HUES64 (cell line): ENCODE results near the gene SCAMP1.

ENCODE experiments used
- H3K27ac ChIP-seq: 2 replicates; pipeline ENCODE4 v1.7.0; 2013; ENCODE audit warnings: low read depth, low read length, inconsistent platforms
- H3K27me3 ChIP-seq: 2 replicates; pipeline ENCODE4 v1.6.1; 2013; ENCODE audit warnings: mild to moderate bottlenecking, low read length; ENCODE audit not compliant: insufficient read depth
- H3K36me3 ChIP-seq: 2 replicates; pipeline ENCODE4 v1.6.1; 2013; ENCODE audit warnings: mild to moderate bottlenecking, low read length; ENCODE audit not compliant: insufficient read depth
- H3K4me1 ChIP-seq: 2 replicates; pipeline ENCODE4 v1.6.1; 2013; ENCODE audit warnings: mild to moderate bottlenecking, low read length, moderate library complexity; ENCODE audit not compliant: insufficient read depth
- H3K4me3 ChIP-seq: 2 replicates; pipeline ENCODE4 v1.5.1; 2013; ENCODE audit warnings: mild to moderate bottlenecking, low read length, moderate library complexity
- H3K9ac ChIP-seq: 2 replicates; pipeline ENCODE4 v1.6.1; 2013; ENCODE audit warnings: mild to moderate bottlenecking, low read depth, low read length
- H3K9me3 ChIP-seq: 2 replicates; pipeline ENCODE4 v1.6.1; 2013; ENCODE audit warnings: low read depth, low read length; ENCODE audit not compliant: insufficient read depth
- WGBS: fragments of 150-250, 120-280 bp; methylation state at CpG from one replicate; pipeline ENCODE4 v1.1.7; 2013; ENCODE audit warnings: missing lambda C conversion rate; 5-methylcytosine and 5-hydroxymethylcytosine counted together

Gene SCAMP1

DNA sequence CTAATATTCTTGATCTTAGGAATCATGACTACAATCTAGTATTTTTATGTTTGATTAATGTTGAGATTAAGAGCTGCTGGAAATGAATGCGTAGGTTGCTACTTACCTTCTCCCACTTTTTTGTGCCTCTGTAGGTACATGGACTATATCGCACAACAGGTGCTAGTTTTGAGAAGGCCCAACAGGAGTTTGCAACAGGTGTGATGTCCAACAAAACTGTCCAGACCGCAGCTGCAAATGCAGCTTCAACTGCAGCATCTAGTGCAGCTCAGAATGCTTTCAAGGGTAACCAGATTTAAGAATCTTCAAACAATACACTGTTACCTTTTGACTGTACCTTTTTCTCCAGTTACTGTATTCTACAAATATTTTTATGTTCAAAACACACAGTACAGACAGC, 115.0 kb downstream of the SCAMP1 start:
- Histone ChIP-seq H3K36me3 (peaks cover 9% of the 10 kb centered on the region), H3K4me1 (no peaks in the 10 kb centered on the region), H3K9me3 (no peaks in the 10 kb centered on the region), H3K4me3 (no peak overlapping the region), H3K27ac (no peak overlapping the region), H3K9ac (no peak overlapping the region), H3K27me3 (no peaks in the 10 kb centered on the region)
- WGBS: 93% methylated on average over 3 of the region's 3 CpGs

DNA sequence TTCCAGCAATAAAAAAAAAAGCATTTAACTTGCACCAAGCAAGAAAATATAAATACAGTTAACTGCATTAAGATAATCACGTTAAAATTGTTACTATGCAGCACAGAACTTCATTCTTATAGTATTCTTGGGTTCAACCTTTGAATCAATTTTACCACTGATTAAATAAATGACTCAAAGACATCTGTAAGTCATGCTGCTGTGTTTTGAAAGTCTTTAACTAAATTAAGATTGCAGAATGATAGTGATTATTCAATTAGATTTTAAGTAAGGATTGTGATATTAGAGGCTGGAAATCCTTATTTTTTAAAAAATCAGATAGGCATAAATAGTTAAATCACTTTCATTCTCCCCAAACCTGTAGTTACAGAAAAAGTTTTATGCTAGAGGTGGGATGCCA, 116.4 kb downstream of the SCAMP1 start:
- Histone ChIP-seq H3K27me3 (no peaks in the 10 kb centered on the region), H3K36me3 (peaks cover 9% of the 10 kb centered on the region), H3K9ac (no peak overlapping the region), H3K9me3 (no peaks in the 10 kb centered on the region), H3K4me1 (no peaks in the 10 kb centered on the region), H3K27ac (no peak overlapping the region), H3K4me3 (no peak overlapping the region)
- 95% methylated on average over 1 of the region's 1 CpG for WGBS

DNA sequence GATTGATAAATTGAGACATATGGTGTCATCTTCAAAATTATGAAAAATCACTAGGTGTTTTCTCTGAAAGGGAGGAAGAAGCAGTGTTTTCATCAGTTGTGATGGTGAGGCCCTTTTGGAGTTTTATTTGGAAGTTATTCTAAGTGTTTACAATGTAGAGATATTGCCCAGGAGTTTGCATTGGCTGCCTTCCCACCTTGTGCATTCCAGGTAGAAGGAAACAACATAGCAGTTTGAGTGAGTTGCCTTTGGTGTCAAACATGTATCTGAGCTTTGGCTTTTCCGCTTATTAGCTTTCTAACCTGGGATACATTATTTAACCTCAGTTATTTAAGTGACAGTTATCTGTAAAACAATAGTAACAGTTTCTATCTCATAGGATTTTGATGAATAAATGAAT, 122.5 kb downstream of the SCAMP1 start:
- 100% methylated on average over 1 of the region's 1 CpG for WGBS
- Histone ChIP-seq H3K9me3 (no peaks in the 10 kb centered on the region), H3K9ac (no peak overlapping the region), H3K36me3 (peaks cover 23% of the 10 kb centered on the region), H3K27ac (no peak overlapping the region), H3K4me1 (no peaks in the 10 kb centered on the region), H3K4me3 (no peak overlapping the region), H3K27me3 (no peaks in the 10 kb centered on the region)

DNA sequence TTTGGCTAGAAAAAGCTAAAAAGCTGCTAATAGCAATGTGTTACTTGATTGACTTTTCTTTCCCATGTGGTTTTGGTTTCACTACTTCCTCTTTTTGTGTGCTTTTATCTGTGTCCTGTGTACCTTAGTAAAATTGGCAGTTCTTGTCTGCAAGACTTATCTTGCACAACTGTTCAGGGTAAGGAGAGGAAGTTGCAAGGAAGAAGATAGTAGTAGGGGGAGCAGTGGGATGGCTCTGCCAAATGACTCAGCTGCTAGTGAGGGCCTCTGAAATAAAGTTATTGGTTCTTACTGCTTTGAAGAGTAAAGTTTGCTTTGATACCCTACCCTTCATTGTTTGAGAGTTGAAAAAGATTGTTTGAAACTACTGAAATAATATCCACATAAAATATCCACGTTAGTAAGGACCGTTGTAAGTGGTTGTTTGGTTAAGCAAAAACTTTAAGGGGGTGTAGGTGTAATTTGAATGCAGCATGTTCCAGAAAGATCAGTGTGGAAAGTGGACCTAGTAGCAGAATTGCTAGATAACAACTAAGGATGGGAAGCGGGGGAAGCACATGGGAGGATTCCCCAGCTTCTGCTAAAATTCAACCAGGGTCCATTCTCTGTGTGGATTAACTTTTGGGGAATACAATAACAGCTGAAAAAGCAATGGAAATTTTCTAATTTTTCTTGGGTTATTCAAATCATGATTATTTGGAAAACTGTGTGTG, 123.5 kb downstream of the SCAMP1 start:
- H3K27ac ChIP-seq: no peak overlapping the region
- no peaks in the 10 kb centered on the region for H3K4me1 ChIP-seq
- no peak overlapping the region for H3K4me3 ChIP-seq
- H3K9ac ChIP-seq: no peak overlapping the region
- no peaks in the 10 kb centered on the region for H3K27me3 ChIP-seq
- peaks cover 33% of the 10 kb centered on the region for H3K36me3 ChIP-seq
- WGBS: 97% methylated on average over 3 of the region's 3 CpGs
- H3K9me3 ChIP-seq: no peaks in the 10 kb centered on the region

DNA sequence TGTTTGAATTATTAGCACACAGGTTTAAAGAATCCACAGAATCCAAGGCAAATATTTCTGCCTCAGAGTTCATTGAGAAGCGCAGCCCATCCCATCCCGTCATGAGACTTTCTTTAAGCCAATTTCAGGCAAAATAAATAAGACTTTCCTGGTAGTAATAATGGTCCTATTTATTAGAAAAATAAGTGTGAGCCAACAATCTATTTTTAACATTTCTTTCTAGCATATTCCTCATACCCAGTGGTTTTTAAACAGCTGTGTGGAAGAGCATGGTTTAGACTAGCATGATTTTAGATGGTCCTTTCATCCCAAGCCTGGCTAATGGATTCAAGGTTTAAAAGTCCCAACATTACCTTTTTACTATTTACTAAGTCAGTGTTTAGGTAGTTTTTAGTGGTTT, 125.8 kb downstream of the SCAMP1 start:
- no peak overlapping the region for H3K27ac ChIP-seq
- peaks cover 40% of the 10 kb centered on the region for H3K36me3 ChIP-seq
- no peak overlapping the region for H3K4me3 ChIP-seq
- H3K4me1 ChIP-seq: no peaks in the 10 kb centered on the region
- H3K9ac ChIP-seq: no peak overlapping the region
- whole genome bisulfite sequencing: 90% methylated on average over 2 of the region's 2 CpGs
- no peaks in the 10 kb centered on the region for H3K9me3 ChIP-seq
- H3K27me3 ChIP-seq: no peaks in the 10 kb centered on the region

DNA sequence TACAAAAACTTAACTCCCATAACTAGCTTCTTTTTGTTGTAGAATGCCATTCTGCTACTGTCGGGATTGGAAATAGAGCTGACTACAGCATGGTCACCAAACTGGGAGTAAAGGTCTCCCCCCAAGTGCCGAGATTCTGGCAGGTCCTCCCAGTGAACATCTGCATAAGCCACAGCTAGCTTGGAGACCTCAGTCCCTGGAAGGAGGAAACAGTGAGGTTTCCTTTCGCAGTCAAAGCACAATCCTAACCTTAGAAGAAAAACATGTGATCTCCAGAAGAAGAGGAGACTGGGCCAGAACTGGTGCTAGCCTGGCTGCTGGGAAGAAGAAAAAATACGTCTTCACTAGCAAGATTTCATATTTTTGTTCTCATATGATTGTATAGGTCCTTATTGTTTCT, 127.4 kb downstream of the SCAMP1 start:
- over 99% methylated on average over 4 of the region's 4 CpGs for WGBS
- Histone ChIP-seq H3K27ac (no peak overlapping the region), H3K9ac (no peak overlapping the region), H3K4me3 (no peak overlapping the region), H3K4me1 (peaks cover 7% of the 10 kb centered on the region; the same call in 1 of the 2 replicates), H3K36me3 (peaks cover 34% of the 10 kb centered on the region), H3K9me3 (no peaks in the 10 kb centered on the region), H3K27me3 (no peaks in the 10 kb centered on the region)

DNA sequence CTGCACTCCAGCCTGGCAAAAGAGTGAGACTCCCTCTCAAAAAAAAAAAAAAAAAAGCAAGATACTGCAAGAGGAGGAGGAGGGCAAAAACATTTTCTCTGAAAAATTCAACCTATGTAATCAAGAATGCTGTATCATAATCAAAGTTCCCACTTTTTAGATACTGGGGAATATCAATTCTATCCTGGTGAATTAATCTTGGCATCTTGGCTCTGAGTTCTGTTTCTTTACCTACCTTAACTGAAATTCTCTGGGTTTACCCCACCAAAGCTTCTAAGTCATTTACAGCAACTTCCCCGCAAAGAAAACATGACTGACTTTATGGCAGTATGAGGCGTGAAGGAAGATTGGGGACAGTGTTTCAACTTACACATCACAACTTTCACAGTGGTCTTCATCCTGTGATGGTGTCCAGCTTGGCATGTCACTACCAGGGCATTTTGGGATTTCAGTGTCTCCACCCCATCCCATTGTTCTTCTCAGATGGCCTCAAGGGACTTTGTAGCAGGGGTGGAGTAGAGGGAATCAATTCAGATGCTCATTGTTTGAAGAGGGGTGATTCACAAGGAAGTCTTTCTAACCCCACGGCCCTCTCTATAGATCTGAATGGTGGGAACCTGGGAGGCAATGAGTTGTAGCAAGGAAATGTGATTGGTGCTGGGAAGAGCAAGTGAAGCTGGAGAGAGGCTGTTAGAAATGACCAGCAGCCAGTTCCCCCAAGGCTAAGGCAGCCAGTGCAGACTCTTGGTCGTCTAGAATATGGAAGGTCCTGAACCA, 130.5 kb downstream of the SCAMP1 start:
- Histone ChIP-seq H3K4me1 (peaks cover 15% of the 10 kb centered on the region), H3K9ac (no peak overlapping the region), H3K36me3 (peaks cover 32% of the 10 kb centered on the region), H3K9me3 (no peaks in the 10 kb centered on the region), H3K4me3 (no peak overlapping the region), H3K27ac (no peak overlapping the region), H3K27me3 (no peaks in the 10 kb centered on the region)
- WGBS: 79% methylated on average over 4 of the region's 4 CpGs

DNA sequence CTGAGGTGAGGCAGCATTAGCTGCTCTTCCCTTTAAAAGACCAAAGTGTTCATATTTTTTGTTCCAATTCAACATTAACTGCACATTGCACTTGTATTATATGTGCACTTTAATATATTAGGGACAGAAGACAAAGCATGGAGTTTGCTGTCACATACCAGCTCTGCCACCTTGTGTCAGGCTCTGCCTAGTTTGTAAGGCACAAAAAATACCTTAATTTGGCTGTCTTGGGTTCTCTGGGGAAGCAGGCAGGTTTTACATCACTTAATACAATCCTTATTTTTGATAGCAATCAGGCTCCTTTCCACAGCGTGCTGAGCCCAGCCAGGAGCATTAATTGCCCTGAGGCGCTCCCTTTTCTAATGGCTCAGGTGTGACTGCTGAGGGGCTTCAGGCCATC, 131.8 kb downstream of the SCAMP1 start:
- Histone ChIP-seq H3K4me3 (no peak overlapping the region), H3K4me1 (peaks cover 29% of the 10 kb centered on the region), H3K27ac (no peak overlapping the region), H3K36me3 (peaks cover 24% of the 10 kb centered on the region), H3K27me3 (no peaks in the 10 kb centered on the region), H3K9me3 (no peaks in the 10 kb centered on the region), H3K9ac (no peak overlapping the region)
- WGBS: 90% methylated on average over 2 of the region's 2 CpGs

DNA sequence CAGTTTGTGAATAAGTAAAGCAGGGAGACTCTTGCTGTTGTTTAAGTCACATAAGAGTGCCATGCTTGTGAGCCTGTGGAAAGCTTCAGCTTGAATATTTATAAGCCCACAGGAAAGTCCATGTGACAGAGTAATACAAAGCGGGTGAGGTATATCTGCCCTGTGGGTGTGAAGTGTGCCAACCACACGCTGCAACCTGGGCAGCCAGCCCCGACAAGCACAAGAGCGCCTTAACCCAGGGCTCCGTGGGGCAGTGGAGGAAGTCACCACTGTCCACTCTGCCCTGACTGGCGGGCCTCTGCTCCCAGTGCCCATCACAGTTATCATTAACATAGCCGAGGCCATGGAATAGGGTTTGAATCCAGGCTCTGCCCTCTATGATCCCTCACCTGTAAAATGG, 132.2 kb downstream of the SCAMP1 start:
- Histone ChIP-seq H3K27me3 (no peaks in the 10 kb centered on the region), H3K27ac (no peak overlapping the region), H3K9me3 (no peaks in the 10 kb centered on the region), H3K4me1 (peaks cover 30% of the 10 kb centered on the region), H3K36me3 (peaks cover 20% of the 10 kb centered on the region), H3K4me3 (no peak overlapping the region), H3K9ac (no peak overlapping the region)
- 94% methylated on average over 7 of the region's 7 CpGs for WGBS

DNA sequence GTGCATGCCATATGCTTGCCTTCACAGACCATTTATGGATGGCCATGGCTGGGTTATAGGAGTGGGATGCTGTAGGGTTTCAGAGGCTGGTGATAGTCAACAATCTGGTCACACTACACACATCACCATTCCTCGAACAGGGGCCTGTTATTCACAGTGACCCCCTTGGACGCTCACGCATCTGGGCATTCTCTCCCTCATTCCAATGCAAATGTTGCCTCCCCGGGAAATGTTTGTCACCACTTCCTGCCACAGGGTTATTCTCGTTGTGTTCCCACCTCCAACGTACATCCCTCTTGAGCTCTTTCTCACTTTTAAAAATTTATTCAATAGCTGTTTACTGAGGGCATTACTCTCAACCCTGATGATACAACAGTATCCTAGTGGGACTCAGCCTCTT, 135.4 kb downstream of the SCAMP1 start:
- H3K4me1 ChIP-seq: peaks cover 30% of the 10 kb centered on the region
- H3K4me3 ChIP-seq: no peak overlapping the region
- H3K27me3 ChIP-seq: no peaks in the 10 kb centered on the region
- 17% methylated on average over 6 of the region's 6 CpGs for WGBS
- no peaks in the 10 kb centered on the region for H3K36me3 ChIP-seq
- H3K27ac ChIP-seq: peak overlapping the region; percentile 75
- H3K9ac ChIP-seq: no peak overlapping the region
- no peaks in the 10 kb centered on the region for H3K9me3 ChIP-seq

DNA sequence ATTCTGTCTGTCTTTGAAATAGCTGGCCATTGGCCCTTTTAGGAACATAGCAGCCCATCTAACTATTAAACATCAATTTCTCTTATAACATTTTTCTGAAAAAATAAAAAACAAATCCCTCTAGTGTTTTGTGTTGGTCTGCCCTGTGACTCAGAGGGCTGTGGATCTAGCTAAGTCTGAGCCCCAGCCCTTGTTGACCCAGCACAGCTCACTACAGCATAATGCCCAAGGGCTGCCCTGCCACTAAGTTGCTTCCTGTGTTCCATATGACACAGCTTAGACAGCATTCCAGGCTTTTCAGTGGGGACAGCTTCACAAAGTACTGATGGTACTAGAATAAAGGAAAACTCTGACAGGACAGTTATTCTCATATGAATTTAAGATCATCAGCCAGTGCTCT, 136.0 kb downstream of the SCAMP1 start:
- Histone ChIP-seq H3K27me3 (no peaks in the 10 kb centered on the region), H3K4me1 (peaks cover 29% of the 10 kb centered on the region), H3K36me3 (no peaks in the 10 kb centered on the region), H3K27ac (peak overlapping the region; percentile 75), H3K4me3 (no peak overlapping the region), H3K9me3 (no peaks in the 10 kb centered on the region), H3K9ac (no peak overlapping the region)
